DMS 273 (cell line): ENCODE data around the gene HCN4.
A peak's percentile ranks its signal among the peaks of the same experiment; 100 is the strongest.
"Not testable (repeated sequence)": the region's sequence is repeated elsewhere in the genome, so short reads cannot be mapped to it uniquely, and the experiment has no call there.

Source experiments
- DNase-seq: peaks from one replicate; lab custom pipeline; 2025; ENCODE audit not compliant: unreplicated experiment; lab: John Stamatoyannopoulos, UW

The HCN4 gene

GRCh38 chr15:73368301-73369136 lies at the start of gene HCN4:
Gene HCN4 (minus strand): TSS chr15:73368958. CDS start chr15:73368270, 688 bp downstream.
- peak; percentile 71 for DNase-seq

DNA sequence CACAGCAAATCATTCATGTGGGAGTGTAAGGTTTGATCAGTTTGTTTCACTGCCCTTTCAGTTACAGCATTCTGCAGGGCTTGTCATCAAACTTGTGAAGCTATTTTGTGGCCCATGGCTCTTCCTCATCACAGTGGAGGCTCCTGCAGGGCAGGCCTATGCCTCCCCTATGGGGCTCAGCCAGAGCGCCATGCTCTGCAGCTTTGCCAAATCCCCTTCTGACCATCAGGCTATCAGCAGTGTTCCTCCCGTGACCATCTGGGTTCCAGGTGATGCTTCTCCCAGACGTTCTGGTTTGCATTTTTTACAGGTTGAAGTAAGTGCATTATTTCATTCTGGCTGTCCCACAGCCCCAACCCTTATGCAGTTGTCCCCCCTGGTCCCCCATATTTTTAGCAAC lies 46.1 kb upstream of the HCN4 start:
- no peak for DNase-seq

GRCh38 chr15:73403171-73403570 lies 34.4 kb upstream of the HCN4 start:
- no peak for DNase-seq

- not testable (repeated sequence) for DNase-seq
Observed at GRCh38 chr15:73400222-73400621, 31.5 kb upstream of the HCN4 start.

DNA sequence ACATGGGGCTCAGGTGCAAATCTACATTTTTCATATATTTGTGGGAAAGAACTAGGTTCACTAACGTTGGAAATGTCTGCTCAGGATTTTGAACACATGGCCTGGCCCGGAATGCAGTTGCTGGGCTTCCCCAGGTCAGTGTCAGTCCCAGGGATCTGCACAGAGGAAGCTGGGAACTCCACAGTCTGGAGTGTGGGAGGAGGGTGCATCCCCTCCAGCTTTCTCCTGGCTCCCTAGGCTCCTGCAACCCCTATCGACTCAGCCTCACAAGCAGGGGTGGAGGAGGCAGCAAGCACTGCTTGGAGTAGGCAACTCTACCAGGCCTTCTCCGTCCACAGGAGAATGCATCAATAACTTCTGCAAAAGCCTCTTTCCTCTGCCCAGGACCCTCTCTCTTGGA lies 30.1 kb upstream of the HCN4 start:
- DNase-seq: no peak

GRCh38 chr15:73397461-73397860 lies 28.7 kb upstream of the HCN4 start:
- peak; percentile 44 for DNase-seq

GRCh38 chr15:73395671-73396070 lies 26.9 kb upstream of the HCN4 start:
- no peak for DNase-seq

- DNase-seq: peak; percentile 51
Observed at GRCh38 chr15:73394782-73395181, 26.0 kb upstream of the HCN4 start.

- DNase-seq: no peak
Observed at GRCh38 chr15:73393336-73393735, 24.6 kb upstream of the HCN4 start.

DNA sequence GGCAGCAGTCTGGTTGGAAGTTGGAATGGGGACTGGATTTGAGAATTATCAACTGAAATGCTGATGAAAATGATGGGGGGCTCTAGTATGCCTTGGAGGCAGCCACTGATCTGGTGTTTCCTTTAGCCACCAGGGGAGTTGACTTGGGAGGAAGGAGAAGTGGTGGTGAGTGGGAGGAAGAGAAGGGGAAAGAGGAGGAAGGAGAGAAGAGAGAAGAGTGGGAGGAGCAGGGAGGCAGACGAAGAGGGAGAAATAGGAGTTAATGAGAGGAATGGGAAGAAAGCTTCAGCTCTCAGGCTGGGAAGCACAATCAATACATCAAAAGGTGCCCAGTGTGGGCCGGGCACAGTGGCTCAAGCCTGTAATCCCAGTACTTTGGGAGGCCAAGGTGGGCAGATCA lies 23.3 kb upstream of the HCN4 start:
- DNase-seq: no peak

- DNase-seq: no peak
Observed at GRCh38 chr15:73391128-73391872, 22.5 kb upstream of the HCN4 start.

- no peak for DNase-seq
Observed at GRCh38 chr15:73389971-73390544, 21.3 kb upstream of the HCN4 start.

DNA sequence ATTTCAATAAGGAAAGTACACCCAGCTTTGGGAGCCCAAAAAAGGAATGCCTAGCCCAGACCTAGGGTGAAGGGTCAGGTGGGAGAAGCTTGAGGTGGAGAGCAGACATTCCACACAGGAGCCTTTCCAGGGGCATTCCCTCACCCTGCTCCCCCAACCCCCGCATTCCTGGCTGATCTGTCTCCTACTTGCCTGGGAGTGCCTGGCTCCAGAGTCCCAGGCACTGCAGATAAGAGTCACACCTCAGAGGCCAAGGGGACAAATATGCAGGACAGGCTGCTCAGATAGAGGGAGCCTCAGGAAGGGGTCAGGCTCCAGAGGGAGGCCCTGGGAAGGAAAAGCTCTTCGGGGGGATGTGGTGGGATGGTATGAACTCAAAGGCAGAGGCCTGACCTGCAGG lies 20.8 kb upstream of the HCN4 start:
- DNase-seq: no peak

- DNase-seq: no peak
Observed at GRCh38 chr15:73388256-73388781, 19.6 kb upstream of the HCN4 start.

DNA sequence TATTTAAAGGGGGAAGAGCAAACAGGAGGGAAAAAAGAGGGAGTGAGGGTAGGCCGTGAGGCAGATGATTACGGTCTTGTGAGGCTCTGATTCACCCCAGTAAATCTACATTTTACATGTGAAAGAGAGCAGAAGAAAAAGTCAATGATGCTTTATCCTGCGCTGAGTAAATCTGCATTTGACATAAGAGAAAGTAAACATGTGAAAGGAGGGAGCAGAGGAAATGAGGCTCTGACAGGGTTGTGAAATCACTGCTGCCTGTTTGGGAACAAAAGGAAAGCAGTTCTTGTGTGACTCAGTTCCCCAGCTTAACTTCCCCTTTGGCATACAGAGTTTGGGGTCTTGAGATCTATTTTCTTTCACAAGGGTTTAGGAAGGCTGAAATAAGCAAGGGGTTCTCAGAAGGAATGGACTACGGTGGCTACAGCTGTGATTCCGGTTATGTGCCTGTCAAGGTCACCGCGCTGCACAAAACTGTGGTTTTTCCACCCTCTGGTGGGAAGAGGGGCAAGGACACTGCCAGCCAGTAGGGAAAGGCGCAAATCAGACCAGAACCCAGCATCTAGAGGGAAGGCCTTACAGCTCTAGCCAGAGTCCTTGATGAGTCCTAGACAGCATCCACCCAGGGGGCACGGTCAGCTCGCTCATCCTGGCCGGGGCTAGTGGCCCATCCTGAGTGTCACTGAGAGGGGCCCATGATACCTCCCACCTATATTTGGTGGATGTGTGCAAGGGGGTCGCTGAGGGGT lies 18.9 kb upstream of the HCN4 start:
- DNase-seq: no peak

- no peak for DNase-seq
Observed at GRCh38 chr15:73386886-73387506, 18.2 kb upstream of the HCN4 start.

DNA sequence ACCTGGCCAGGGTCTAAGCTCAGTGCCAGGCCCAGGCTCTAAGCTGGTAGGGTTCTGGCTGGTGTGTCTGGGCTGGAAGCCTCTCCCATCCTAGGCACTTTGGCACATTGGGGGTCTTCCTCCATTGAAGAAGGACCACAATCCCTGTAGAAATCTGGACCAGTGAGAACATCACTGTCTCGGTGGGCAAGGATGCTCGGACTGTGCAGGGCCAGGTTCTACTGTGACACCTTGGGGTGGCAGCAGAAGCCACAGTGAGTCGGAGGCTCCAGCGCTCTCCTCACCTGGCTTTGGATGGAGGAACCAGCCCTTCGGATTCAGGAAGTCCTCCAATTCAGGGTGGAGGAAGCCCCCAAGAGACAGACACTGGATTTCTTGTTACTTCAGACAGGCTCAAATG lies 17.5 kb upstream of the HCN4 start:
- no peak for DNase-seq

DNA sequence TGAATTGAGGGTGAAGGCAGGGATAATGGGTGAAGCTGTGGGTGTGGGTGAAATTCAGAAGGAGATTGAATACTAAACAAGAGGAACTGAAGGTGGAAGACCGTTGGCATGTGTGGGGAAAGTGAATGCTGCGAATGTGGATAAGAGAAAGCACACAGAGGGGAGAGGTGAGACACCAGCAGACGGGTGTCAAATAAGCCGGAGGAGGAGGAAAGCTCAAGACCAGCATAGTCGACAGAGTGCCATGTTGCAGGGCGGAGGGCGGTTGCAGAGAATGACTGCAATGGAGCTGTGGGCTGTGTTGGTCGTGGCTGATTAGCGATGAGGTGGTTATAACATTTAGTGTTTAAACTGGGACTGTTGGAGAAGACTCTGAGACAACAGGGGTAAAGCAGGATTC lies 16.4 kb upstream of the HCN4 start:
- no peak for DNase-seq

- no peak for DNase-seq
Observed at GRCh38 chr15:73383310-73384189, 14.8 kb upstream of the HCN4 start.

- DNase-seq: no peak
Observed at GRCh38 chr15:73382115-73382514, 13.4 kb upstream of the HCN4 start.
